CD14-positive monocyte (primary cell): Measurements from ENCODE around the gene GNG4. TPM values are rescaled to one million over a fixed set of nuclear protein-coding genes. Genes with fewer than 3 reads are reported as not detected.
A peak's percentile ranks its signal among the peaks of the same experiment; 100 is the strongest.

Experiments used
- DNase-seq, 3 donors: peaks; one replicate each; pipeline ENCODE4 v3.0.0-alpha.2; 2011 to 2022
- H2AFZ ChIP-seq: 2 replicates; pipeline ENCODE4 v1.6.0; 2012; ENCODE audit warnings: mild to moderate bottlenecking, low read depth, low read length, inconsistent platforms; ENCODE audit not compliant: insufficient read depth, poor library complexity, severe bottlenecking
- H3K27ac ChIP-seq, 2 donors: 1 replicate in 1 of 2; 2 replicates in 1 of 2; pipeline ENCODE4 v1.5.1; 2012 to 2013; ENCODE audit warnings: low read length in 2 of 2, control low read depth in 1 of 2, inconsistent platforms in 1 of 2, low read depth in 1 of 2, mild to moderate bottlenecking in 1 of 2
- H3K27me3 ChIP-seq, 2 donors: one replicate each; pipeline versions ENCODE4 v1.6.0 to v1.6.1; 2011 to 2013; ENCODE audit warnings: low read length in 2 of 2; ENCODE audit not compliant: control insufficient read depth in 2 of 2, insufficient read depth in 2 of 2
- H3K36me3 ChIP-seq, 2 donors: replicated peaks in 1 of 2; 1 replicate in 1 of 2; 2 replicates in 1 of 2; pipeline versions ENCODE4 v1.5.1 to v1.6.1; 2012 to 2013; ENCODE audit warnings: low read length in 2 of 2, control low read depth in 1 of 2, inconsistent platforms in 1 of 2, mild to moderate bottlenecking in 1 of 2; ENCODE audit not compliant: insufficient read depth in 2 of 2, control insufficient read depth in 1 of 2
- H3K4me1 ChIP-seq, 2 donors: 1 replicate in 1 of 2; 2 replicates in 1 of 2; pipeline versions ENCODE4 v1.5.1 to v1.6.1; 2012 to 2013; ENCODE audit warnings: low read length in 2 of 2, control low read depth in 1 of 2, inconsistent platforms in 1 of 2, mild to moderate bottlenecking in 1 of 2, moderate library complexity in 1 of 2; ENCODE audit not compliant: insufficient read depth in 2 of 2, control insufficient read depth in 1 of 2
- H3K4me2 ChIP-seq: replicated peaks from 2 replicates; pipeline ENCODE3; 2012; ENCODE audit warnings: low read length, moderate library complexity, mild to moderate bottlenecking; ENCODE audit not compliant: poor library complexity, severe bottlenecking; ENCODE audit errors: extremely low read depth
- H3K4me3 ChIP-seq, 3 experiments: fragments of 200-600 bp in 1 of 3; sonication (generic) in 1 of 3; replicated peaks in 1 of 3; 1 replicate in 2 of 3; 2 replicates in 1 of 3; pipeline ENCODE4 v1.5.1; 2011 to 2013; ENCODE audit warnings: low read length in 3 of 3, mild to moderate bottlenecking in 3 of 3, control low read depth in 2 of 3, low read depth in 2 of 3, inconsistent platforms in 1 of 3, moderate library complexity in 1 of 3
- H3K79me2 ChIP-seq: 2 replicates; pipeline ENCODE4 v1.6.0; 2012; ENCODE audit warnings: mild to moderate bottlenecking, control low read depth, inconsistent platforms, low read length, moderate library complexity; ENCODE audit not compliant: insufficient read depth
- H3K9ac ChIP-seq: 2 replicates; pipeline ENCODE4 v1.6.0; 2017; ENCODE audit warnings: low read length, mild to moderate bottlenecking; ENCODE audit not compliant: insufficient read depth, poor library complexity, severe bottlenecking
- H3K9me3 ChIP-seq, 2 donors: replicated peaks in 1 of 2; 1 replicate in 1 of 2; 2 replicates in 1 of 2; pipeline versions ENCODE4 v1.5.1 to v1.6.1; 2012 to 2013; ENCODE audit warnings: low read length in 2 of 2, control low read depth in 1 of 2; ENCODE audit not compliant: control insufficient read depth in 1 of 2, insufficient read depth in 1 of 2
- H4K20me1 ChIP-seq: 2 replicates; pipeline ENCODE4 v1.6.0; 2012; ENCODE audit warnings: mild to moderate bottlenecking, low read length, control low read depth, moderate library complexity; ENCODE audit not compliant: insufficient read depth
- H3K27ac Mint-ChIP-seq, 7 donors: one replicate each; pipeline ENCODE4 v1.8.0; 2020; ENCODE audit warnings: mild to moderate bottlenecking in 7 of 7, mixed read lengths in 7 of 7, moderate library complexity in 6 of 7, inconsistent platforms in 2 of 7
- H3K27me3 Mint-ChIP-seq, 3 donors: one replicate each; pipeline ENCODE4 v1.8.0; 2021 to 2022; ENCODE audit warnings: low read depth in 3 of 3, mild to moderate bottlenecking in 3 of 3, mixed read lengths in 3 of 3, moderate library complexity in 3 of 3, inconsistent platforms in 1 of 3
- H3K36me3 Mint-ChIP-seq, 2 donors: one replicate each; pipeline ENCODE4 v1.8.0; 2020; ENCODE audit warnings: mixed read lengths in 2 of 2, inconsistent platforms in 1 of 2, mild to moderate bottlenecking in 1 of 2
- H3K4me1 Mint-ChIP-seq: one replicate; pipeline ENCODE4 v1.8.0; 2020; ENCODE audit warnings: mild to moderate bottlenecking, mixed read lengths
- H3K4me3 Mint-ChIP-seq, 2 donors: one replicate each; pipeline ENCODE4 v1.8.0; 2020; ENCODE audit warnings: mild to moderate bottlenecking in 2 of 2, mixed read lengths in 2 of 2, moderate library complexity in 1 of 2
- H3K9me3 Mint-ChIP-seq, 7 donors: one replicate each; pipeline ENCODE4 v1.8.0; 2020 to 2022; ENCODE audit warnings: mixed read lengths in 7 of 7, mild to moderate bottlenecking in 6 of 7, moderate library complexity in 6 of 7, inconsistent platforms in 2 of 7
- WGBS: methylation state at CpG from one replicate; pipeline ENCODE4 v1.1.5; 2013; ENCODE audit warnings: missing lambda C conversion rate; ENCODE audit not compliant: insufficient coverage; 5-methylcytosine and 5-hydroxymethylcytosine counted together
- intact Hi-C, 2 donors: fragments of 100-400 bp; cut with micrococcal nuclease; formaldehyde crosslinking; loops; one replicate each; pipeline versions ENCODE4 v1.15.0 to v1.15.1; 2023
- polyA plus RNA-seq, 3 donors: library from polyadenylated mRNA; depleted of rRNA in 1 of 3; unstranded in 2 of 3; stranded (reverse) in 1 of 3; fragments of 300-500 nt in 2 of 3; fragments of >200 nt in 1 of 3; fragmentation: Illumina TruSeq in 2 of 3; gene quantifications; 1 replicate in 2 of 3; 2 replicates in 1 of 3; pipeline ENCODE4 v1.2.3, GENCODE V29; 2012 to 2021
- TF ChIP-seq, protein P1 (sequence below): fragments of 200-600 bp; IDR thresholded peaks from one replicate; pipeline ENCODE4 v1.8.0; 2022; ENCODE audit warnings: antibody characterized with exemption, mild to moderate bottlenecking

The GNG4 gene
- polyA plus RNA-seq, 3 donors = not detected

DNA sequence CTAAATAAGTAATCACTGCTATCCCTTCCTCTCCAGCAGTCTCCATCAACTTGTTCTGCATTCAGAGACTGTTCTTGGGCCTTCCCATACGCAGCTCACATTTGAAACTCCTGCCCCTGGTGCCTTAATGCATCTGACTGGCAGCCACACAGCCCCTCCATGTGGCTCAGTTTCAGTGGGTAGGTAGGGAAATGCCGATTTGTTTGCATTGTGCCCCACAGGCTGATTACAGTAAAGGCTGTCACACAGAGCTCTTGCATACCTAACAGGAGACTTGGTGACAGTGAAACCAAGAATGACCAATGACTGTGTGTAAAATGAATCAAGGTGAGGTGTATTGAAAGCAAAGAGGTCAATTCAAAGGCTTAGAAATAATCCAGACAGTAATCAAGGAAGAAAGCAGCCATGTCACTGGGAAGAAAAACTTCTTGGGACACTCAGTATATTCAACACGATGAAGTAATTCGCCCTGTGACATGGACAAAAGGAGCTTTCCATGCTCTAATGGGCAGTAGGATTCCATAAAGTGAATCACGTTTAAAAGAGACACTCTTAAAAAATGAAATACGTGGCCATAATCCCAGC lies 132.6 kb downstream of the GNG4 start:
- H3K27ac ChIP-seq = no peak overlapping the region
- intact Hi-C loops = loop anchor here in 1 of 2 donors (10.0 kb wide), 1 partner anchor 138 kb away; no protein-coding TSS in a partner anchor
- H3K4me1 ChIP-seq = peaks cover 3 to 5% of the 10 kb centered on the region in 2 donors
- H3K9me3 Mint-ChIP-seq = no peaks in the 10 kb centered on the region
- H3K36me3 Mint-ChIP-seq = no peaks in the 10 kb centered on the region
- no peaks in the 10 kb centered on the region for H3K79me2 ChIP-seq
- peaks cover 7% of the 10 kb centered on the region for H3K4me1 Mint-ChIP-seq
- H2AFZ ChIP-seq = no peak overlapping the region
- H3K4me2 ChIP-seq = no peak overlapping the region
- no peak overlapping the region for H3K9ac ChIP-seq
- no peak overlapping the region for H3K27ac Mint-ChIP-seq
- H3K27me3 Mint-ChIP-seq = peaks cover 0 to 3% (median 2%) of the 10 kb centered on the region in 3 donors
- no peaks in the 10 kb centered on the region for H3K27me3 ChIP-seq
- no peaks in the 10 kb centered on the region for H3K36me3 ChIP-seq
- DNase-seq = no peak
- H3K9me3 ChIP-seq = no peaks in the 10 kb centered on the region
- WGBS = 90% methylated on average over 2 of the region's 6 CpGs
- no peak overlapping the region for H3K4me3 ChIP-seq
- H4K20me1 ChIP-seq = no peaks in the 10 kb centered on the region
- TF ChIP-seq, protein P1, sequence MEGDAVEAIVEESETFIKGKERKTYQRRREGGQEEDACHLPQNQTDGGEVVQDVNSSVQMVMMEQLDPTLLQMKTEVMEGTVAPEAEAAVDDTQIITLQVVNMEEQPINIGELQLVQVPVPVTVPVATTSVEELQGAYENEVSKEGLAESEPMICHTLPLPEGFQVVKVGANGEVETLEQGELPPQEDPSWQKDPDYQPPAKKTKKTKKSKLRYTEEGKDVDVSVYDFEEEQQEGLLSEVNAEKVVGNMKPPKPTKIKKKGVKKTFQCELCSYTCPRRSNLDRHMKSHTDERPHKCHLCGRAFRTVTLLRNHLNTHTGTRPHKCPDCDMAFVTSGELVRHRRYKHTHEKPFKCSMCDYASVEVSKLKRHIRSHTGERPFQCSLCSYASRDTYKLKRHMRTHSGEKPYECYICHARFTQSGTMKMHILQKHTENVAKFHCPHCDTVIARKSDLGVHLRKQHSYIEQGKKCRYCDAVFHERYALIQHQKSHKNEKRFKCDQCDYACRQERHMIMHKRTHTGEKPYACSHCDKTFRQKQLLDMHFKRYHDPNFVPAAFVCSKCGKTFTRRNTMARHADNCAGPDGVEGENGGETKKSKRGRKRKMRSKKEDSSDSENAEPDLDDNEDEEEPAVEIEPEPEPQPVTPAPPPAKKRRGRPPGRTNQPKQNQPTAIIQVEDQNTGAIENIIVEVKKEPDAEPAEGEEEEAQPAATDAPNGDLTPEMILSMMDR = no peak
- H3K4me3 Mint-ChIP-seq = no peak overlapping the region

DNA sequence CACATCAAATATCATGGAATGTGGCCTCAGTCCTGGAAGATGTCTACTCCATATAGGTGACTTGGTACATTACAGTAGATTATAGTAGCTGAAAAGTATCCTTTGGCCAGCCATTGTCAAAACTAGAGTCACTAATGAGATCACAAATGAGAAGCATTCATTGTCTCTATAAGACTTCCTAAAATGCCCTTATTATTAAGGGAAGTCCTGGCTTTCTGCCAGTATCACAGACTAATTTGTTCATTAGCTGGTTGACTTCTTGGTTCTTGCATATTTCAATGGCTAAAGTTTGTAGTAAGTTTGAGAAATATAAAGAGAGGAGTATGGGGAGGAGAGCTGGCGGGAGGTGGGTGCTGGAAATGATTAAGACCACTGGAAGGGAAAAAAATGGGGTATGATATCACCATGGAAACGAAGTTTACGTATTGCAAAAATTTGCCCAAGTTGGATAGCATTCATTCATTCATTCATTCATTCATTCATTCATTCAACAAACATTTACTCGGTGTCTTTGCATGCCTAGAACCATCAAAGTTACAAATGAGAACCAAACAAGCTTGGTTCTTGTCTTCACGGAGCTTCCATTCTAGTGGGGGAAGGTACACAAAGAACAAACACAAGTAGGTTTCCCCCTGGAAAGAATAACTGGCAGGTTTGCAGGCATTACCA lies 133.6 kb downstream of the GNG4 start:
- WGBS = 100% methylated on average over 2 of the region's 5 CpGs
- Histone ChIP-seq H3K4me3 (peak overlapping the region in 1 of 3 experiments; percentile 13), H3K79me2 (no peaks in the 10 kb centered on the region), H2AFZ (peak overlapping the region; percentile 24), H3K36me3 (no peaks in the 10 kb centered on the region), H3K27me3 (no peaks in the 10 kb centered on the region), H3K9me3 (no peaks in the 10 kb centered on the region), H3K4me2 (peak overlapping the region; percentile 2), H3K9ac (no peak overlapping the region), H3K27ac (no peak overlapping the region), H4K20me1 (no peaks in the 10 kb centered on the region), H3K4me1 (peaks cover 3 to 5% of the 10 kb centered on the region in 2 donors)
- Mint-ChIP-seq H3K36me3 (no peaks in the 10 kb centered on the region), H3K27me3 (peaks cover 0 to 2% (median 1%) of the 10 kb centered on the region in 3 donors), H3K4me1 (peaks cover 7% of the 10 kb centered on the region), H3K4me3 (no peak overlapping the region), H3K27ac (peak overlapping the region in 3 of 7 donors; percentile 29 to 50 (median 30)), H3K9me3 (no peaks in the 10 kb centered on the region)
- TF ChIP-seq, protein P1 = no peak
- DNase-seq = peak; percentile 33 to 59 (median 36)
- intact Hi-C loops = loop anchor here in 1 of 2 donors (10.0 kb wide), 1 partner anchor 139 kb away; no protein-coding TSS in a partner anchor
